Activated CD4-positive, CD25-positive, alpha-beta regulatory T cell treated with anti-CD3 and anti-CD28 coated beads, Interleukin-2, amount 50 U/mL, for 16 hours (primary cell): Measurements from ENCODE around the gene DNAJA2.
A peak's percentile ranks its signal among the peaks of the same experiment; 100 is the strongest.
"Not testable (repeated sequence)": the region's sequence is repeated elsewhere in the genome, so short reads cannot be mapped to it uniquely, and the experiment has no call there.

Source experiments
- DNase-seq: peaks from one replicate; pipeline ENCODE4 v3.0.0-alpha.2; 2020; ENCODE audit warnings: low read depth, low spot score

The DNAJA2 gene

DNA sequence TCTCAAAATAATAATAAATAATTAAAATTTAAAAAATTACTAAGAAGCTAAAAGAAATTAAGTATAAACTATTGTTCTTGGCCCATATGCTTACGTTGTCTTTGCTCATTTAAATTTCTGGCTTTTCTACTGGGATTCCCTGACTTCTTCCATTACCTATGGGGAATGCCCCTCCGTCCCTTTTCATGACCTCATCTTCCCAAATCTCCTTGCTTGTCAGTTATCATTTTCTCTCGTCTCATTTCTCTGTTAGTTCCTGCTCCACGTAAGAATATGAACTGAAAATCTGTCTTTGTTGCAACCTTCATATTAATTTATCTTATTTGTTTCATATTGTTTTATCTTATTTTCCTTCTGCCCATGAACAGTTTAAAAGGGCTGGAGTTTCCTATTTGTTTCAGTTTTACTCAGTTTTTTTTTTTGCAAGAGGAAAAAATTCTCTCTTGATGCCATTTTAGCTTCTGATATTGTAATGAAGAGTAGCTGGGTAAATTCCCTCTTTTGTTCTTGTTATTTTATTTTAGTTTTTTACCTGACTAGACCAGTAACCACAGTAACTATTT is 2.5 kb upstream of the DNAJA2 start:
- DNase-seq: no peak

DNA sequence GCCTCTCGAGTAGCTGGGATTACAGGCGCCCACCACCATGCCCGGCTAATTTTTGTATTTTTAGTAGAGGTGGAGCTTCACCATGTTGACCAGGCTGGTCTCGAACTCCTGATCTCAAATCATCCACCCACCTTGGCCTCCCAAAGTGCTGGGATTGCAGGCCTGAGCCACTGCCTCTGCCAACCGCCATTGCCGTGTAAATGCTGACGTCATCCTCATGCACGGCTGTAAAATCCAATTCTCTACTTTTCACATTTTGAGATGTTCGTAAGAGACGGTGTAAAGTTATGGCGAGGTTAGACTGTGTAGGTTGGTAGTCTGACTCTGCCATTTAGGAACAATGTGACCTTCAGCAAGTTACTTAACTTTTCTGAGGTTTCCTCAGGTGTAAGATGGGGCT is 1.7 kb upstream of the DNAJA2 start:
- no peak for DNase-seq

- no peak for DNase-seq
Observed at GRCh38 chr16:46974352-46974751, 878 bp upstream of the DNAJA2 start.

DNA sequence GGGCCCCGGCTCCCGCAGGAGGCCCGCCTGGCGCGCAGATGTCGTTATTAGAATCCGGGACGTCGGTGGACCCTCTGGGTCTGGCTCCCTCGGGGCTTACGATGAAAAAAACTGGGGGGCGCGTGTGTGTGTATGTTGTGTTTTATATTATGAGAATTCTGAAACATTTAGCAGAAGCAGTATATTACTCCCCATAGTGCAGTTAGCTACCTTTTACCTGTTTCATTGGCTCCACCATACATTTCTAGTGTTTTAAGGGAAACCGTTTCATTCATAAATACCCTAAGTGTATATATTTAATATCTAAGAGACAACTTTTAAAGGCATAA is 486 bp upstream of the DNAJA2 start:
- no peak for DNase-seq

- DNase-seq: no peak
Observed at GRCh38 chr16:46972429-46973206, 856 bp downstream of the DNAJA2 start.

- no peak for DNase-seq
Observed at GRCh38 chr16:46971271-46971670, 2.2 kb downstream of the DNAJA2 start.

DNA sequence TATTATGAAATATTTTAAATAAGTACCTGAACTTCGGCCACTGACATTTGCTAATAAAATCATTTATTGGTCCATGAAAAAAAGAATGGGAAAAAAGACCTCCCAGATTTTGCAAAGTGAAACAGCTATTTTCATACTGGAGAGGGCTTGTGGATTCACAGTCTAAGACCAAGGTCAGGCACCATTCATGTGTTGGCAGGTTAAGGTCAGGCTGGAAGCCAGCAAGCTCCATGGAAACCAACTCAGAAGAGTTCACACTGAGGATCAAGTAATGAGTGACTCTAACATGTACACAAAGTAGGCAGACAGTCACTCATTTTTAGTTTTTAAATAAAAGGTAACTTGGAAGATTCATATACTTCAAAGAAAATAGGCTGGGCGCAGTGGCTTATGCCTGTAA is 3.4 kb downstream of the DNAJA2 start:
- DNase-seq: no peak

- no peak for DNase-seq
Observed at GRCh38 chr16:46968063-46968435, 5.4 kb downstream of the DNAJA2 start.

DNA sequence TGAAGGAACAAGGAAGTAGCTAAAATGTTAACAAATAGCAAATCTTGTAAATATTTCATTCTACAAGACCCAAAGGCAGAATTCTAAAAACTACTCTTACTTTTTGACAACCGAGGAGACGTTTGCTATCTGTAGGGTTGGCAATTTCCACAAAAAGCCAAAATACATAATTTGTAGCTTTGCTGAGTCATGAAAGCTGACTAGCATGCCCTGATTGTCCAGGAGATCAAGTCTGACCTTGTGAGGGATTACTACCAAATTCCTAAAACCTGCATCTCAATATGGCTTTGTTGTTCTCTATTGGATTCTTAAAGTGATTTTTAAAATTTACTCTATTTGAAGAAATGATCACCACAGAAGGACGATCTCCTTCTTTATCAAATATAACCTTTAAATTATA is 10.8 kb downstream of the DNAJA2 start:
- DNase-seq: no peak

- DNase-seq: no peak
Observed at GRCh38 chr16:46961373-46962353, 11.8 kb downstream of the DNAJA2 start.

DNA sequence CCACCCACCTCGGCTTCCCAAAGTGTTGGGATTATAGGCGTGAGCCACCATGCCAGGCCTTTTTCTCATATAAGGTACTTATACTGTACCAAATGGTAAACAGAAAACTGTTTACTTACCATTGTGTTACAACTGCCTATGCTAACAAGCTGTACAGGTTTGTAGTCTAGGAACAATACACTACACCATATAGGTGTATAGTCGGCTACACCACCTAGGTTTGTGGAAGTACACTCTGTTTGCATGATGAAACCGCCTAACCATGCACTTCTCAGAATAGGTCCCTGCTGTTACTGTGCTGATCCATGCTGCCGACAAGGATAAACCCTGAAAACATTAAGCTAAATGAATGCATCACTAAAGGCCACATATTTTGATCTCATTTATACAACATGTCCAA is 18.9 kb downstream of the DNAJA2 start:
- no peak for DNase-seq

DNA sequence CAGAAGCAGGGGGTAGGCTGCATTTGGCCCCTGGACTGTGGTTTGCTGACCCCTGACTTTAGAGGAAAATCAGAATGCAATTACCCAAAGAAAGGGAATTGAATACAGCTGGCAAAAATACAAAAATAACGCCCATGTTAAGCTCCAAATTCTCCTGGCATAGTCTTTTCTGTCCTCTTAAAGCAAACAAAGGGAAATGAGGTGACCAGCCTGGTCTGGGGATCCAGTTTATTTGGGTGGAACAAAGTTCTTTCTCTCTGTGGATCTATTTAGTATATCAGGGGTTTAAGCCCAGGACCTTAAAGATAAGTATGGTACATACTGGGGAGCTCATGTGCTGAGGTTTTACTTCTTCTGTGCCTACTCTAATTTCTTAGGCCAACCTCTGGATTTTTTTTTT is 23.5 kb downstream of the DNAJA2 start:
- no peak for DNase-seq

- DNase-seq: no peak
Observed at GRCh38 chr16:46949241-46949892, 24.1 kb downstream of the DNAJA2 start.

DNA sequence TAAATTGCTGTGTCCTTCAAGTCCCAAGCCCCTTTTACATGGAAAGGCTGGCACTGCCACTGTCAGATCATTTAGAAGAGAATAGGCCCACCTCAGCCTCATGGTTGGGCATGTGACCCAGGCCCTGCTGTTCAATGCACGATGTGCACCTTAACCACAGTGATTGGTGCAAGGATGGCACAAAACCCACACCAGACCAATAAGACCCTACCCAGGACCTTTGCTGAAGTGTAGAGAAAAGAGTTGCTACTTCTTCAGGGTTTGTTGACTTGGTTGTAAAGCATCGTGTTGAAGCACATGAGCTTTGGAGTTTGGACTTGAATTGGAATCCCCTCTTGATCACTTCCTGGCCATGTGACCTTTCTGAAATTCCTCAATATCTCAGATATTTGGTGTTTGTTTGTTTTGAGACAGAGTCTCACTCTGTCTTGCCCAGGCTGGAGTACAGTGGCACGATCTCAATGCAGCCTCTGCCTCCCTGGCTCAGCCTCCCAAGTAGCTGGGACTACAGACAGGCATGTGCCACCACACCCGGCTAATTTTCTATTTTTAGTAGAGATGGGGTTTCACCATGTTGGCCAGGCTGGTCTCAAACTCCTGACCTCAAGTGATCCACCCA is 24.8 kb downstream of the DNAJA2 start:
- no peak for DNase-seq

- DNase-seq: peak; percentile 8
Observed at GRCh38 chr16:46947900-46948547, 25.4 kb downstream of the DNAJA2 start.

DNA sequence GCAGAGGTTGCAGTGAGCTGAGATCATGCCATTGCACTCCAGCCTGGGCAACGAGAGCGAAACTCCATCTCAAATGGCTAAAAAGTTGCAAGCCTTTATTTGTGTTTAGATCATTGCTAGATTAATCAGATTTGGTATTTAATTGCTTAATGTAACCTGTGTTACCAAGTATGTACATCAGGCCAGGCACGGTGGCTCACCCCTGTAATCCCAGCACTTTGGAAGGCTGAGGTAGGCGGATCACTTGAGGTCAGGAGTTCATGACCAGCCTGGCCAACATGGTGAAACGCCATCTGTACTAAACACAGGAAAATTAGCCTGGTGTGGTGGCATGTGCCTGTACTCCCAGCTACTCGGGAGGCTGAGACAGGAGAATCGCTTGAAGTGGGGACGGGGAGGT is 28.8 kb downstream of the DNAJA2 start:
- not testable (repeated sequence) for DNase-seq

GRCh38 chr16:46937536-46937935 is 35.9 kb downstream of the DNAJA2 start:
- DNase-seq: no peak

DNA sequence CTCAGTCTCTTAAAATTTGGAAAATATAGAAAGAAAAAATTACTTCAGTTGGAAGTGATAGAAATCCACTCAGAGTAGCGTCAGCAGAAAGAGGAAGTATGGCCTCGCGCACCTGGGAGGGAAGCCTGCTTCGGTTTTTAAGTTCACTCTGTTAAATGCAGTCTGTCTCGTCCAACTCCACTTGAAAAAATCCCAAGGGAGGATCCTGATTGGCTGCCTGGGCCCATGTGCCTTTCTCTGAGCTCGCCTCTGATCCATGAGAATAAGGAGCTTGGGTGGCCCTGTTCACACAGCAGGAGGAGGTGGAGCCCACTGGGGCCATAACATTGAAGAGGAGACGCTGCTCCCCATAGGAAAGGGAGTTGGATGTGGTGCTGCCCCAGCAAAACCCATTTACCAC is 40.7 kb downstream of the DNAJA2 start:
- DNase-seq: no peak

- no peak for DNase-seq
Observed at GRCh38 chr16:46930861-46931260, 42.6 kb downstream of the DNAJA2 start.

GRCh38 chr16:46929378-46930332 is 43.8 kb downstream of the DNAJA2 start:
- peak; percentile 32 for DNase-seq
